Smooth muscle cell (in vitro differentiated cells): ENCODE results near the gene EDNRB. TPM values are rescaled to one million over a fixed set of nuclear protein-coding genes. Genes with fewer than 3 reads are reported as not detected.

Source experiments
- DNase-seq: peaks from one replicate; lab custom pipeline; 2025; ENCODE audit not compliant: unreplicated experiment; lab: John Stamatoyannopoulos, UW
- H2AFZ ChIP-seq: fragments of 200-600 bp; sonication (generic); 2 replicates; pipeline ENCODE4 v1.6.0; 2016; ENCODE audit warnings: antibody characterized with exemption, low read depth, mild to moderate bottlenecking
- H3F3A ChIP-seq: fragments of 200-600 bp; sonication (generic); 2 replicates; pipeline ENCODE4 v1.6.0; 2017; ENCODE audit warnings: antibody characterized with exemption, low read depth
- H3K27ac ChIP-seq: fragments of 200-600 bp; sonication (generic); 2 replicates; pipeline ENCODE4 v1.5.1; 2016; ENCODE audit warnings: low read depth, mild to moderate bottlenecking
- H3K27me3 ChIP-seq: fragments of 200-600 bp; sonication (generic); 2 replicates; pipeline ENCODE4 v1.6.1; 2016; ENCODE audit warnings: low read depth, mild to moderate bottlenecking
- H3K36me3 ChIP-seq: fragments of 200-600 bp; sonication (generic); 2 replicates; pipeline ENCODE4 v1.5.1; 2016; ENCODE audit warnings: low read depth
- H3K4me1 ChIP-seq: fragments of 200-600 bp; sonication (generic); 2 replicates; pipeline ENCODE4 v1.5.1; 2016; ENCODE audit warnings: low read depth
- H3K4me2 ChIP-seq: fragments of 200-600 bp; sonication (generic); 2 replicates; pipeline ENCODE4 v1.6.0; 2016; ENCODE audit warnings: mild to moderate bottlenecking
- H3K4me3 ChIP-seq: fragments of 200-600 bp; sonication (generic); 2 replicates; pipeline ENCODE4 v1.5.1; 2016; ENCODE audit warnings: mild to moderate bottlenecking
- H3K79me2 ChIP-seq: fragments of 200-600 bp; sonication (generic); 2 replicates; pipeline ENCODE4 v1.6.0; 2016; ENCODE audit warnings: low read depth, mild to moderate bottlenecking
- H3K9ac ChIP-seq: fragments of 200-600 bp; sonication (generic); 2 replicates; pipeline ENCODE4 v1.6.0; 2016; ENCODE audit warnings: low read depth
- H3K9me3 ChIP-seq: fragments of 200-600 bp; sonication (generic); replicated peaks from 2 replicates; pipeline ENCODE4 v1.5.1; 2016; ENCODE audit warnings: low read depth
- H4K20me1 ChIP-seq: fragments of 200-600 bp; sonication (generic); 2 replicates; pipeline ENCODE4 v1.6.0; 2016; ENCODE audit warnings: low read depth
- CTCF ChIP-seq: fragments of 200-600 bp; sonication (generic); IDR thresholded peaks from 2 replicates; pipeline ENCODE4 v1.5.1; 2017; ENCODE audit warnings: borderline replicate concordance, mild to moderate bottlenecking, antibody characterized with exemption; ENCODE audit not compliant: insufficient read depth, poor library complexity, severe bottlenecking
- WGBS: methylation state at CpG from one replicate; pipeline ENCODE4 v1.1.7; 2016; ENCODE audit warnings: low lambda C conversion rate; 5-methylcytosine and 5-hydroxymethylcytosine counted together
- polyA plus RNA-seq: library from polyadenylated mRNA; unstranded; fragments of >200 nt; fragmentation: Nextera tagmentation; extraction: Ambion mirVana; gene quantifications from 2 replicates; pipeline ENCODE4 v1.2.1, GENCODE V29; 2016
- total RNA-seq: library from RNA; depleted of rRNA; stranded (reverse); fragments of >200 nt; gene quantifications from 2 replicates; pipeline ENCODE4 v1.2.3, GENCODE V29; 2014

Gene EDNRB
- total and polyA plus RNA-seq, 2 experiments from 2014 or later = 1.1 to 2.9 TPM

DNA sequence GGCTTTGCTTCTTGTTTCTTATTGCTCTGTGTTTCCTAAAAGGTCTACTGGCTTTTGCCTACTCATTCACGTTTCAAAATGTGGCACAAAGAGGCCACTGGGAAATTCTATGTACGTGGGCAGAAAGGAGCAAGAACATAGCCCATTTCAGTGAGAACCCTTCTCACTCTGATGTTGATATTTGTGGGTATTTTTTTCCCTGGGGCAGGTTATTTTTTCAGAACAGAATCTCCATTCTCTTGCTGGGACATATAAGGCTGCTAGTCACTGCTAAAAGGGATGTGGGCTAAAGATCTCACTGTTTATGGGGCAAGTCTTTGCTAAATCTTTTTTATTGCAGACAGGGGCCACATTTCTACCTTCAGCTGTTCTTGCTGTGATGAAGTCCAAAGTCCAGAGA lies 27.1 kb downstream of the EDNRB start:
- H3K27ac ChIP-seq = no peak overlapping the region
- no peaks in the 10 kb centered on the region for H3F3A ChIP-seq
- H3K36me3 ChIP-seq = no peaks in the 10 kb centered on the region
- H3K4me1 ChIP-seq = no peaks in the 10 kb centered on the region
- no peaks in the 10 kb centered on the region for H3K79me2 ChIP-seq
- TF ChIP-seq CTCF = no peak
- H3K9ac ChIP-seq = no peak overlapping the region
- no peaks in the 10 kb centered on the region for H3K9me3 ChIP-seq
- H3K4me3 ChIP-seq = no peak overlapping the region
- H2AFZ ChIP-seq = no peak overlapping the region
- no peak for DNase-seq
- no peak overlapping the region for H3K4me2 ChIP-seq
- H4K20me1 ChIP-seq = no peaks in the 10 kb centered on the region
- 85% methylated on average over 2 of the region's 2 CpGs for WGBS
- no peaks in the 10 kb centered on the region for H3K27me3 ChIP-seq

- Histone ChIP-seq H3K79me2 (no peaks in the 10 kb centered on the region), H3K4me1 (no peaks in the 10 kb centered on the region), H3K4me3 (no peak overlapping the region), H3K9ac (no peak overlapping the region), H3K36me3 (no peaks in the 10 kb centered on the region), H3K9me3 (no peaks in the 10 kb centered on the region), H2AFZ (no peak overlapping the region), H3F3A (no peaks in the 10 kb centered on the region), H4K20me1 (no peaks in the 10 kb centered on the region), H3K4me2 (no peak overlapping the region), H3K27me3 (no peaks in the 10 kb centered on the region), H3K27ac (no peak overlapping the region)
- TF ChIP-seq CTCF = no peak
- 77% methylated on average over 1 of the region's 1 CpG for WGBS
- DNase-seq = no peak
Measured at GRCh38 chr13:77891041-77891440, 27.6 kb downstream of the EDNRB start.

GRCh38 chr13:77883328-77883727 lies 35.3 kb downstream of the EDNRB start:
- 96% methylated on average over 2 of the region's 2 CpGs for WGBS
- no peaks in the 10 kb centered on the region for H3F3A ChIP-seq

More at GRCh38 chr13:77883328-77883727, 35.3 kb downstream of the EDNRB start:
- Histone ChIP-seq H3K9ac (no peak overlapping the region), H3K4me2 (no peak overlapping the region), H3K9me3 (no peaks in the 10 kb centered on the region), H3K79me2 (no peaks in the 10 kb centered on the region), H4K20me1 (no peaks in the 10 kb centered on the region), H3K36me3 (no peaks in the 10 kb centered on the region), H3K4me1 (no peaks in the 10 kb centered on the region), H3K27ac (no peak overlapping the region), H3K27me3 (no peaks in the 10 kb centered on the region), H2AFZ (no peak overlapping the region), H3K4me3 (no peak overlapping the region)
- no peak for TF ChIP-seq CTCF
- no peak for DNase-seq
